ENCODE results near the gene KLHL22.
A peak's percentile ranks its signal among the peaks of the same experiment; 100 is the strongest.
"Not testable (repeated sequence)": the region's sequence is repeated elsewhere in the genome, so short reads cannot be mapped to it uniquely, and the experiment has no call there.

KLHL22 gene

DNA sequence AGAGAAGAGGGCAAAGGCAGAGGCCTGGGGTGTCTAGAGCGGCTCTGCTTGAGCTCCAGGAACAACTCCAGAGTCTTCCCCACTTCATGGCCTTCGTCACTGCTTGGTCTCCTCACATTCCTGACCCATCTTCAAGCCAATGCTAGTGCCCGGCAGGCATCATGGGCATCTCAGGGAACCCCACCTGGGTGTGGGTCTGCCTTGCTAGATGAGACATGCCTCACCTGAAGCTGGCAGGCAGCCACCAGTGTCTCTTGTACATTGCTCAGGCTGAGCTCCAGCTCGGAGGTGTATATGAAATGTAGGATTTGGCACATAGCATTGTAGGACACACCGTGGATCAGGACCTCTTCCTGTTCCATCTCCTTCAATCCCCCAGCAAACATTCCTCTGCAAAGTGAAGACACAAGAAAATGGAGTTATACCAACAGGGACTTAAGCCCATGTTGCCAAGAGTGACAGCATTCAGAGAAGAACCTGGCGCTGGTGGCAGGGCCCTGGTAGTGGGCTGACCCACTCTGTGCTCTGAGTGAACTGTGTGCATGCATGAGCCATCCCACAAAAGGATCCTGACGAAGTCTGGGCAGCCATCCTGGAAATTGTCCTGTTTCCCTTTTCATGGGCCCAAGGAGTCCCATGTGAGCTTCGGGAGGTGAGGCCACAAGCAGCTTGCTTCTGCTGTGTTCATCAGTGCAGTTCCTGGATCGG is 24.3 kb downstream of the KLHL22 start:
- DNase-seq, result peak in 2 of 58 donors; percentile 15

DNA sequence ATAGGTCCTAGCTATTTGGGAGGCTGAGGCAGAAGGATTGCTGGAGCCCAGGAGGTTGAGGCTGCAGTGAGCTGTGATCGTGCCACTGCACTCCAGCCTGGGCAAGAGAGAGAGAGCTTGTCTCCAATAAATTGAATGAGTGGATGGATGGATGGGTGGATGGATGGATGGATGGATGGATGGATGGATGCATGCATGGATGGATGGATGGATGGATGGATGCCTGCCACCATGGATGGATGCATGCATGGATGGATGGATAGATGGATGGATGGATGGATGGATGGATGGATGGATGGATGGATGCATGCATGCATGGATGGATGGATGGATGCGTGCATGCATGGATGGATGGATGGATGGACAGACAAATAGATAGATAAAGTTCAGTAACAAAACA is 25.1 kb downstream of the KLHL22 start:
- not testable (repeated sequence) for DNase-seq

DNA sequence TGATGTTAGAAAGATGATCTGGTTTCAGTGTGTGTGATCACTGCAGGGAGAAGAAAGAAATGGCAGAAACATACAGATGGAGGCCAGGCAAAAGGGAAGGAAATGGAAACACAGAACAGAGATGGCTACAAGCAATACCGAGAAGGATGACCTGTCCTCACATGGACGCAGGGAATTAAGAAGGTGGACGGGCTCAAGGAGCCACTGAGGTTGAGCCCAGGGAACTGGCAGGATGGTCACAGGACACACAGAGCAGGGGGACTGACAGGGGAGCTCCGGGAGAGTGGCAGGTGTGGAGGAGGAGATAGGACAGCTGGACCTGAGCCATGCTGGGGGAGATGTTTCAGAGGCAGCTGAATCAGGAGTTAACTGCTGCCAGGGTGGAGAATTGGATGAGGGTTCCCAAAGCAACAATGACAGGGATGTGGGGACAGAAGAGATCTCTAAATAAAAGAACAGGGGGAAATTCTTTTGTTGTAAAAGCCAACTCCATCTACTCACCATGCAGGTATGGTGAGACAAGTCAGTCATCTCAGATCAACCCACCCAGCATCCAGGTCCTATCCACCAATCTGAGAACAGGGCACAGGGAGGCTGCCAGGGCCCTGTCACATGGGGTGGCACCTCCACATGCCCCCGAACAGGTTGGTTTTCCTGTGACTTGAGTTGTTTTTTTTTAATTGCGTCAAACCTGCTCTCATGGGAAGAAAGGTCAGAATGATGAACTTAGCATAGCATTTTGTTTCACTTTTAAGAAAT is 26.3 kb downstream of the KLHL22 start:
- peak in 6 of 58 donors; percentile 6 to 21 (median 18) for DNase-seq

DNA sequence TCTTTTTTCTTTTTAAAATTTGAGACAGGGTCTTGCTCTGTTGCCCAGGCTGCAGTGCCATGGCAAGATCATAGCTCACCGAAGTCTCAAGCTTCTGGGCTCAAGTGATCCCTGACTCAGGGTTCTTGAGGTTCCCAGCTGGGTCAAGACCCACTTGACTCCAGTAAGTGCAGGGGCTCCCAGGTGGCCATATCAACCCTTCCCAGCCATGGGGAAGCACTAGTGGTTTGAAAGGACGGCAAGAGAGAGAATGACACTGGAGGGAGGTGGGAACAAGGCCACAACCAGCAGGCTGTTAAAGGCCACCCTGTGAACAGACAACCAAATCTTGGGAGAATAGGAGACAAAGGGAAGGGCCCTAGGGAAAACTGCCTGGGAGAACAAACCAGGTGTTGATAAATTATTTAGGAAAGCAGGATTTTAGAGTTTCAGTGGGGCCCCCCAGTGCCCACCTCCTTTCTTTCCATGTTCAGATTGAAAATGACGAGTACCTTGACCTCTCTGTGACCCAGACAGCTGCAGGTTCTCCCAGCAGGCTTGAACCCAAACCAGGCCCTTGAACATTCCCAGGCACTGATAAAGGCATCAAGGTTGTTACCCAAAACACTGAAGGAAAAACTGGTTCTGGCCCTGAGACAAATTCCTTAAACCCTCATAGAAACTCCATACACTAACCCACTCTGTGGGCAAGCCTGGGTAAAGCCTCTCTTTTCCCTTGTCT is 28.8 kb downstream of the KLHL22 start:
- no peak for DNase-seq

DNA sequence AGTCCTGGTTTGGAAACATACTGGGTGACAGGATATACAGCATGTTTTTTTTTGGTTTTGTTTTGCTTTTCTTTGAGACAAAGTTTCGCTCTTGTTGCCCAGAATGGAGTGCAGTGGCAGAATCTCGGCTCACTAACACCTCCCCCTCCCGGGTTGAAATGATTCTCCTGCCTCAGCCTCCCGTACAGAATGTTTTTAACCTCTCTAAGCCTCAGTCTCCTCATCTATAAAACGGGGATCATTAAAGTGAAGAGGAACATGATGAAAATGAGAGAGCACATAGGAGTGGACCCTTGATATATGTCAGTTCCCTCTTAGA is 29.9 kb downstream of the KLHL22 start:
- no peak for DNase-seq

DNA sequence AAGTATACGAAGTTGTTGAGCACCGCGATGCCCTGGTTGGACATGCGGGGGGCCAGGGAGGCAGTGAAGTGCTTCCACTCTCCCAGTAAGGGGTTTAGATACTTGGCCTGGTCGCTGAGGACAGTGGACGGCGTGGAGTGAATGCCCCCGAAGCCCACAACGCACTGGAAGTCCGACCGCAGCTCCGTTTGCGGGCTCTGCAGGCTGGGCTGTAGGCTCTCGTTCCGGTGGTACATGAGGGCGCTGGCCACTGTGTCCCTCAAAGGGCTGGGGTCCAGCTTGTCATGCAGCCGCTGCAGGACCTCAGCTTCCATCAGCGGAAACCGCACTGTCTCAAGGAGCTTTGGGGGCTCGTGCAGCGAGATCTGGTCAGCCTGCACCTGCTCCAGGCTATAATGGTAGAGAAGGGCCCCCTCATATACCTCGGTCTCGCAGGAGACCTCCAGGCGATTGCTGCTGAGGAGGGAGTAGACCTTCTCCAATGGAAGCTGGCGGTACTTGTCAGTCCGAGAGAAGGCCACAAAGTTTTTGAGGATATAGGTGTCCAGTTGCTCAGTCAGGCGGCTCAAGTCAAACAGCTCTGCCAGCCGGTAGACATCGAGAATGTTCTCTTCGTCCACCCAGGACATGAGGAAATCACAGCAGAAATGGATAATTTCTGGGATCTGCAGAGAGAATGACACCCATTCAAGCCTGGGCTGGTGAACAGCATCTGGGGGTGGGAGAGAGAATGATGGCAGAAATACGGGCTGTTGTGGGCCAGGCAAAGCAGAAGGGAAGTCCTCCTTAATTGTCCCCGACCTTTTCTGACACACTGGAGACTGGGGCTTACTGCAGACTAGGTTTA is 30.5 kb downstream of the KLHL22 start:
- no peak for DNase-seq

DNA sequence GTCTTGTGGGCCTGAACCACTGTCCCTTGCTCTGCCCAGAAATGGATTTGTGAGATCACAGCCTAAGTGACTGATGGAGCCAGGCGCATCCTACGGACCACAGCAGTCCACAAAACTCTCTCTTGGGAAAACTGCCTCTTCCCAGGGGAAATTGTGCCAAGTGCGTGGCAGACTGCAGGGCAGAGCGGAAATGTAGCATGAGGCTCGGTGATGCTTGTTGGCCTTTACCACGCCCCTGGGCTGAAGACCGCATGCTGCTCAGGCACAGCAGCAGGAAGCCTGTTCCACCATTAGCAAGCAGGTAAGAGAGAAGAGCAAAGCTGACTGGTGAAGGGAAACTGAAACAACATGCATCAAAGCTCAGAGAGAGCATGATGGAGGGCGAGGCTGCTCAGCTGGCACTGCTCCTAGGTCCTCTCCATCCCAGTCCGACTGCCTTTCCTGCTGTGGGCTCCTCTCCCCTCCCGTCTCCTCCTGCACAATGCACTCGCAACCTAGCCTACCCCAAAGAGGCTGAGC is 31.4 kb downstream of the KLHL22 start:
- no peak for DNase-seq

DNA sequence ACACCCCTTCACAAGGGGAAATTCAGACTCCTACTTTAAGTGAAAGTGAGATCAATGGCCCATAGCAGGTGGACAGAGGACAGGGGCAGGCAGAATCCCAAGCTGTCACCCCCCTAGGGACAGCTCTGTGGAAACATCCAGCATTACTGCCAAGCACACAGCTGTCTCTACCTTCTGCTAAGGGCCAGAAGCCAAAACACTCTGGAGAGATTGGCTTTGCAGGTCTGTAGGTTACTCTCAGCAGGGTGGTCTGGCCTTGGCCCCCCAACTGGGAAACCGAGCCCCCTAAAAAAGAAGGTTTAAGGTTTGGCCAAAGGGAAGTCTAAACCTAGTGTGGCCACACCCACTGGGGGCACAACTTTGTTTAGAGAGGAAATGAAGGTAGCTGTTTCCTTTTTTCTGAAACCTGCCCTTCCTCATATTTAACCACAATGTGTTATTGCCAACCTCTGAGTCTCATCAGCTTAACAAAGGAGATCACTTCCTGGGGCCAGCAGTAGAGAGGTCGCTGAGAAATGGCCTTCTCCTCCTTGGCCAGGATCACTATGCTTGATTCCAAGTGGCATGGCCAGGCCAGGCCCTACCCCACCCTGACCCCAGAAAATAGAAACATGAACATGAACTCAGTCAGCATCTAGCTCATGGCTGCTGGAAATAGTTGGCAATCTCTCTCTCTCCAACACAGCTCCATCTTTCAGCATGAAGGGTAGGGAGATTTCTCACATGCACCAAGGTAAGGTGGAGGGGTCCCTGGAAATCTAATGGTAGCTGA is 32.1 kb downstream of the KLHL22 start:
- DNase-seq, result no peak

DNA sequence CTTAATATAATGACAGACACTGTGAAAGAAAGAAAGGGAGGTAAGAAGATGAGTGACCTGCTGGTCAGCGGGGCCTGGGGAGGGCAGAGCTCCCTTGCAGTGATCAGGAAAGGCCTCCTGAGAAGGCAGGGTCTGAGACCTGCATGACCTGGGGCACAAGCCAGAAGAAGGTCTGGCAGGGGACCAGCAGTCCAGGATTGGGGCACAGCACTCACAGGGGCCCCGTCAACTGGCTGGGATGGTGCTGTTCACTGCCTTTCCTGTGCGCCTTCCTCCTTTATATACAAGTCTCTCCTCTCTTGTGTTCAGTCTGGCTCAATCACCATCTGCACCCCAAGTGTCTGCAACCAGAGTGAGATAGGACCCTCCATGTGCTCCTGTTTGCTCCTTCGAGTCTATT is 35.7 kb downstream of the KLHL22 start:
- DNase-seq, result no peak

DNA sequence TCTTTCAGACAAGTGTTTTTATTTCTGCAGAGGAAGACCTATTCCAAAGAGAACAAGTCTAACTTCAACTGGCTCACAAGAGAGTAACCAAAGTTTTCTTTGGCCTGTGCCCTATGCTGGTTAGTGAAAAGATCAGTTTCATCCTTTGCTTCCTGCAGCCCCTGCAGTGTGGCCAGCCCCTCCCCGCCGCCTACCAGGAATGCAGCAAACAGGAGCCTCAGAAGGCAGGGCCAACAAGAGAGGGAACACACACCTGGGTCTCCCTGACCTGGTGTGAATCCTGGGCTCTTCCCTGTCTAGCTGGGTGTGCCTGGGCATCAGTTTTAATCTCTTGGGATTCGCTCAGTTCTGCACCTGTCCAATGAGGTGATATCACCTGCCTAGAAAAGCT is 36.4 kb downstream of the KLHL22 start:
- DNase-seq, result no peak

DNA sequence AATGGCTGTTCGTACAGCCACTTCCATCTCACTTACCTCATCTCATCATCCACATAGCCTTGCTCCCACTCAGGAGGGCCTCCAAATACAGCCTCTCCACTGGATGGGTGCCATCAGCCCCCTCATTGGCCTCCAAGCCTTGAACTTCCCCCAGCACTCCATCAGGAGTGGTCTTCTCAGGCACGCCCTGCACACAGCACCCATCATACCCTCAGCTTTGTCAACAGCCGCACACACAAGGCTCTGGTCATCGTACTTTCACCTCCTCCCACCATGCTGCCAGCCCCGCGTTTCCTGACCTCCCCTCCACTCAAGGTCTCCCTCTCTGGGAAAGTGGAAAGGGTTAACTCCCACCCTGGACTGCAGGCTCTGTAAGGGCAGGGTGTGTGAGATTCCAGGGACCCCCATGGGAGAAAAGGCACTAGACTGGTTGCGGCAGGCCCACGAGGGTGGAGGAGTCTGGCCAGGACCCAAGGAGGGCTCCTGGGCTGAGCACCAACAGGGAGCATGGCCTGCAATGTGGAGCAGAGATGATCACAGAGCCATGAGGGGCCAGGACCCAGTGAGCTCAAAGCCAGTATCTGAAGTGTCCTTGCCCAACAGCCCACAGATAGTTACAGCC is 37.0 kb downstream of the KLHL22 start:
- no peak for DNase-seq

DNA sequence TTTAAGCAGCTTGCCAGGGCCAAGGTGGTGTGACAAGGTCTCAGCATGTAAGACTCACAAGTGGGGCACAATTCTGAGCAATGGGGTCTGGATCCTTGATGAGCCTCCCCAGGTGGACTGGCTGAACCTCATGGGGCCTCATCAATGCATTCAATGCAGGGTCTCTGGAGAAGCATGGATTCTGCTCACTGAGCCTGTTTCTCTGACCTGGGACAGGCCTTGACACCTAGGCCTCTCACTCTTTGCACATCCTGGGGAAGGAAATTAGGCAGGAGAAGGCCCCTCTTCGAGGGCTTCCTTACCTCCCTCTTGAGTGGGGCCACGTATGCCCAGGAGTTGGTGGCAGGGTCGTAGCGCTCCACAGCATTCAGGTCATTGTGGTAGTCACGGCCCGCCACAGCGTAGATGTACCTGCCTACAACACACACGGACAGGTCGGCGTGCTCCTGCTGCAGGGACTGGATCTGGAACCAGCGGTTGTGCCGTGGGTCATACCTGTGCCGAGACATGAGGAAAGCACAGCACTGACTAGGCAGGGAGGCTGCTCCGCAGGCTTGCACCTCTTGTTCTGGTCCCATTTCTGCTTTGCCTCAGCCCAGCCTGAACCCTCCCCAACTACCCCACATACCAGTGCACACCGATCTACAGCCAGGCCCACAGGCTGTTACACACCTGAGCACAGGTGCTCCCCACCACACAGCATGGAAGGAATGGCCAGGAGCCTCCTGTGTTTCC is 37.9 kb downstream of the KLHL22 start:
- DNase-seq, result no peak

DNA sequence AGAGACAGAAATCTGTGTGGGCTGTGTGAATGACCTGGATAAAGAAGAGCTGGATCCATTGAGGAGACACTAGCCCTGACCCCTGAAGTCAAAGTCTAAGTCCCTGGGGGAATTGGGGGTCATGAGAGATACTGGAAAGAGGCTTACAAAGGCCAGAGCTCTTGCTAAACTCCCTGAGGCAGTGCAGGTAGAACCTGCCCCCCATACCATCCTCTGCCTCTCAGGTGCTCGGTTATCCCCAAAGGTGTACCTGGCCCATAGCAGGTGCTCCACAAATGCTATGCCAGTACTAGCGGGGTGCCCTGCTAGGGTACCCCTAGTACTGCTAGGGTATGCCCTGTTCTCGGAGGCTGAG is 38.9 kb downstream of the KLHL22 start:
- DNase-seq, result no peak

DNA sequence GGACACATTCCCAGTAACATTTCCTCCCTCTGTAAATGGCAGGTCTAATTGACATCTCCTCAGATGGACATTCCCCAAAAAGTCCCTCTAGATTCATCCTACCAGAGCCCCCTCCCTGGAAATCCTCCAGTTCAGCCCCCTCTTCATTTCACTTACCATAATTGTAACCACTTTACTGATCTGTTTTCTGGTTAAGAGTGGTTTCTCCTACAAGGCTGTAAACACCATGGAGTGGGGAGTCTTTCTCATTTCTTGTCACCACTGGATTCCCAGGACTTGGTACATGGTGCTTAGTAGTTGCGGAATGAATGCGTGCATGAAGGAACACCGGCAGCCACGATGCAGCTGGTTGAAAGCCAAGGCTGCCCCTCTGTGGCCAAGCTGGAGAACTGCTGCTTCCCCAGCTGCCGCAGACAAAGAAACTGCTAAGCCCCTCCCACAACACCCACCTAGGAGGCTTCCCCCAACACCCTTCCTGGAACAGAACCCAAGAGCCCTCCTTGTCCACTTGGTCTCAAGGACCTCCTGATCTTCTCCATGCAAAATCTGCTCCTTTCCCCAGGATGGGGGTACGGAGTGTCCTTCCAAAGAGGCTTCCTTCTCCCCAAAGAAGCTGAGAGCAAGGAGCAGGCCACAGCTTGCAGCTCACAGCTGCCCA is 39.4 kb downstream of the KLHL22 start:
- DNase-seq, result peak in 55 of 58 donors; percentile 13 to 86 (median 51)

DNA sequence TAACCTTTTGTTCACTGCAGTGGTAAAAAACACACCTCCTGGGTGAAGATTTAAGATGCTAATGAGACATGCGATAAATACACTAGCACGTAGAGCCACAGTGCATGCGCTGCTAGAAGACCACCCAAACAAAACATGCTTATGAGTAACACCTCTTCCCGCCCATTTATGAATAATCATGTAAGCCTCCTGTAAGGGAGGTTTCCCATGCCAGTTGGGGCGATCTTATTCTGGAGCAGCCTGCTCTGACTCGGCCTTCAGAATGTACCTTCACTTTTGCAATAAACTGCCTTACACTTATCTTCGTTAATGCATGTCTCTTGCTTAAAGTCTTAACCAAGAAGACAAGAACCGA is 39.9 kb downstream of the KLHL22 start:
- no peak for DNase-seq

DNA sequence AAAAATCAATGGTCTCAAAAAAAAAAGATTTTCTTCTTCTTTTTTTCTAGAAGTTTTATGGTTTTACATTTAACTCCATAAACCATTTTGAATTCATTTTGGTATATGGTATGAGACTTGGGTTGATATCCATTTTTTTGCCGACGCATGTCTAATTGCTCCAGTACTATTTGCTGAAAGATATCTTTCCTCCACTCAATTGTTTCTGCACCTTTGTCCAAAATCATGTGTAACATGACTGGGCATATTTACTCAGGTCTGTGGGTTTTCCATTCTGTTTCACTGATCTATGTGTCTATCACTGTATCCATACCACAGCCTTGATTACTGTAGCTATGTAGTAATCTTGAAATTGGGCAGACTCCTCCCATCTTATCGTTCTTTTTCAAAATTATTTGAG is 42.4 kb downstream of the KLHL22 start:
- DNase-seq, result no peak

DNA sequence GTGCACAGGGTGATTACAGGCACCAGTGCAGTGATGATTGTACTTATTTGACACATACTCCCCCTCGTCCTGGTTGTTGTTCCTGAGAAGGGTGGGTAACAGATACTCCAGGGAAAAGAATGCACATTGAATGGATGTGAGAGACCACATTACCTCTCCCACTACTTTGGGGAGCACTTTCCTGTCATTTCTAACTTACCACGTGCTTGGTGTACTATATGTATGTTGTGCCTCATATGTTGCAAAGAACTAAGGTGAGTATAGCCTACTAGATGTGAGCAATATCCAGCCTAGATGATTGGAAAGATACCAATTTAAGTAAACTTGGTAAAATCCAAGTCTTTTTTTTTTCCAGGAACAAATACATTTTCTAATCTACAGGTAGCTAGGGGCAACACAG is 43.7 kb downstream of the KLHL22 start:
- DNase-seq, result no peak

DNA sequence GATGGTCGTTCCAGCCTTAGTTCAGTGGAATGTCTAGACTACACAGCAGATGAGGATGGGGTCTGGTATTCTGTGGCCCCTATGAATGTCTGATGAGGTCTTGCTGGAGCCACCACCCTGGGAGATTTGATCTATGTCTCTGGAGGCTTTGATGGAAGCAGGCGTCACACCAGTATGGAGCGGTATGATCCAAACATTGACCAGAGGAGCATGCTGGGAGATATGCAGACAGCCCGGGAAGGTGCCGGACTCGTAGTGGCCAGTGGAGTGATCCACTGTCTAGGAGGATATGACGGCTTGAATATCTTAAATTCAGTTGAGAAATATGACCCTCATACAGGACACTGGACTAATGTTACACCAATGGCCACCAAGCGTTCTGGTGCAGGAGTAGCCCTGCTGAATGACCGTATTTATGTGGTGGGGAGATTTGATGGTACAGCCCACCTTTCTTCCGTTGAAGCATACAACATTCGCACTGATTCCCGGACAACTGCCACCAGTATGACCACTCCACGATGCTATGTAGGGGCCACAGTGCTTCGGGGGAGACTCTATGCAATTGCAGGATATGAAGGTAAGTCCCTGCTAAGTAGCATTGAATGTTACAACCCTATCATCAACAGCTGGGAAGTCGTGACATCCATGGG is 44.3 kb downstream of the KLHL22 start:
- DNase-seq, result not testable (repeated sequence)

DNA sequence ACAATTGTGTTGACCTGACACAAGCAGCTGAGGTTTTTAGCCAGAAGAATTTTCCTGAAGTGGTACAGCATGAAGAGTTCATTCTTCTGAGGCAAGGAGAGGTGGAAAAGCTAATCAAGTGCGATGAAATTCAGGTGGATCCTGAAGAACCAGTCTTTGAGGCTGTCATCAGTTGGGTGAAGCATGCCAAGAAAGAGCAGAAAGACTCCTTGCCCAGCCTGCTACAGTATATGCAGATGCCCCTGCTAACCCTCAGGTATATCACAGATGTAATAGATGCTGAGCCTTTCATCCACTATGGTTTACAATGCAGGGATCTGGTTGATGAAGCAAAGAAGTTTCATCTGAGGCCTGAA is 45.1 kb downstream of the KLHL22 start:
- DNase-seq, result no peak

Measured in anterior cingulate cortex (tissue), 58 donors.